HG03378 (cell line): ENCODE measurements around the gene EVL.
"Not testable (repeated sequence)": the region's sequence is repeated elsewhere in the genome, so short reads cannot be mapped to it uniquely, and the experiment has no call there.

ENCODE experiments used
- ATAC-seq: cut with Tn5 transposase; IDR thresholded peaks from one replicate; pipeline ENCODE4 v1.9.1; 2021; ENCODE audit warnings: mild to moderate bottlenecking, moderate library complexity; ENCODE audit not compliant: unreplicated experiment

Gene EVL

GRCh38 chr14:100065111-100065871, at the start of gene EVL:
Gene EVL, plus strand, starts transcription at chr14:100065422. Its CDS starts 79 bp downstream, at chr14:100065501.
- peak; percentile 36 for ATAC-seq

GRCh38 chr14:100017553-100017952, 47.7 kb upstream of the EVL start:
- no peak for ATAC-seq

GRCh38 chr14:100018054-100018453, 47.2 kb upstream of the EVL start:
- ATAC-seq = no peak

GRCh38 chr14:100018482-100018881, 46.7 kb upstream of the EVL start:
- ATAC-seq = no peak

- ATAC-seq = no peak
Observed at GRCh38 chr14:100019156-100019744, 46.0 kb upstream of the EVL start.

- ATAC-seq = no peak
Observed at GRCh38 chr14:100020629-100021028, 44.6 kb upstream of the EVL start.

- no peak for ATAC-seq
Observed at GRCh38 chr14:100022772-100023451, 42.3 kb upstream of the EVL start.

GRCh38 chr14:100025111-100025510, 40.1 kb upstream of the EVL start:
- peak; percentile 53 for ATAC-seq

GRCh38 chr14:100027771-100028490, 37.3 kb upstream of the EVL start:
- ATAC-seq = no peak

- ATAC-seq = no peak
Observed at GRCh38 chr14:100028990-100029677, 36.1 kb upstream of the EVL start.

- ATAC-seq = not testable (repeated sequence)
Observed at GRCh38 chr14:100030006-100030405, 35.2 kb upstream of the EVL start.

GRCh38 chr14:100030452-100031153, 34.6 kb upstream of the EVL start:
- ATAC-seq = no peak

- ATAC-seq = no peak
Observed at GRCh38 chr14:100031506-100032281, 33.5 kb upstream of the EVL start.

GRCh38 chr14:100032738-100033137, 32.5 kb upstream of the EVL start:
- ATAC-seq = no peak

- no peak for ATAC-seq
Observed at GRCh38 chr14:100033347-100034075, 31.7 kb upstream of the EVL start.

- no peak for ATAC-seq
Observed at GRCh38 chr14:100034468-100034867, 30.8 kb upstream of the EVL start.

- ATAC-seq = no peak
Observed at GRCh38 chr14:100034961-100035500, 30.2 kb upstream of the EVL start.

- no peak for ATAC-seq
Observed at GRCh38 chr14:100035700-100036099, 29.5 kb upstream of the EVL start.
